HCT116 (cell line): Measurements from ENCODE around the gene PRIM1. TPM values are rescaled to one million over a fixed set of nuclear protein-coding genes. Genes with fewer than 3 reads are reported as not detected.

Experiments used
- ATAC-seq: fragments of 200-7000 bp; cut with Tn5 transposase; 2 replicates; pipeline ENCODE4 v1.9.1; 2020; ENCODE audit warnings: mild to moderate bottlenecking, moderate library complexity
- BruUV-seq: library from RNA; stranded (reverse); fragments of 400-500 nt; replicated peaks from 2 replicates; lab custom pipeline; 2021; lab: Mats Ljungman, UMichigan
- CTCF ChIA-PET: fragments of 300-600 bp; sonication (Branson Sonifier 250); formaldehyde crosslinking; loops from one replicate; lab custom pipeline; 2021; ENCODE audit warnings: antibody characterized with exemption; lab: Charles Lee
- POLR2A ChIA-PET: fragments of 300-600, 350-600 bp; sonication (Branson Sonifier 250); formaldehyde crosslinking; loops from one replicate; lab custom pipeline; 2021; ENCODE audit warnings: antibody characterized with exemption; lab: Charles Lee
- RAD21 ChIA-PET, 2 experiments: fragments of 300-600 bp; sonication (Branson Sonifier 250); formaldehyde crosslinking; loops; one replicate each; lab custom pipeline; 2023; ENCODE audit warnings: low total read pairs in 2 of 2; ENCODE audit not compliant: uncharacterized antibody in 2 of 2, unreplicated experiment in 2 of 2, low non-redundant PET in 1 of 2; lab: Charles Lee
- DNase-seq: peaks from one replicate; pipeline ENCODE4 v3.0.0-alpha.2; 2010; ENCODE audit warnings: low read depth, low spot score
- H2AFZ ChIP-seq: fragments of 200-600 bp; shearing (Covaris generic), sonication (generic); 2 replicates; pipeline ENCODE4 v1.6.1; 2017; ENCODE audit warnings: low read depth, mixed run types, mixed read lengths, antibody characterized with exemption, low read length; ENCODE audit not compliant: poor library complexity, severe bottlenecking
- H3K27ac ChIP-seq: 2 replicates; pipeline ENCODE4 v1.5.1; 2012; ENCODE audit warnings: low read depth, low read length
- H3K27me3 ChIP-seq: fragments of 200-600 bp; sonication (generic); 2 replicates; pipeline ENCODE4 v1.6.1; 2016; ENCODE audit warnings: mixed run types, low read length, mixed read lengths; ENCODE audit not compliant: insufficient read depth
- H3K36me3 ChIP-seq, 2 experiments: fragments of 200-500 bp in 1 of 2; fragments of 200-600 bp in 1 of 2; sonication (Bioruptor generic) in 1 of 2; sonication (generic) in 1 of 2; 2 replicates each; pipeline versions ENCODE4 v1.5.1 to v1.6.1; 2014 to 2016; ENCODE audit warnings: low read length in 2 of 2, inconsistent platforms in 1 of 2, mixed read lengths in 1 of 2, mixed run types in 1 of 2; ENCODE audit not compliant: insufficient read depth in 2 of 2, control insufficient read depth in 1 of 2
- H3K4me1 ChIP-seq, 2 experiments: fragments of 200-600 bp in 1 of 2; sonication (generic) in 1 of 2; 2 replicates each; pipeline versions ENCODE4 v1.5.1 to v1.6.1; 2012 to 2017; ENCODE audit warnings: low read length in 2 of 2, inconsistent platforms in 1 of 2, mild to moderate bottlenecking in 1 of 2, mixed read lengths in 1 of 2, mixed run types in 1 of 2, moderate library complexity in 1 of 2; ENCODE audit not compliant: insufficient read depth in 2 of 2, control insufficient read depth in 1 of 2
- H3K4me2 ChIP-seq: fragments of 200-600 bp; sonication (generic); 2 replicates; pipeline ENCODE4 v1.6.1; 2017; ENCODE audit warnings: mixed run types, low read length, mixed read lengths
- H3K4me3 ChIP-seq, 2 experiments: fragments of 200-600 bp in 1 of 2; sonication (generic) in 1 of 2; replicated peaks in 1 of 2; 2 replicates each; pipeline ENCODE4 v1.5.1; 2011 to 2016; ENCODE audit warnings: low read length in 2 of 2, control low read depth in 1 of 2, low read depth in 1 of 2, mild to moderate bottlenecking in 1 of 2, mixed read lengths in 1 of 2, mixed run types in 1 of 2
- H3K79me2 ChIP-seq: fragments of 200-600 bp; sonication (generic); 2 replicates; pipeline ENCODE4 v1.6.1; 2017; ENCODE audit warnings: mild to moderate bottlenecking, mixed run types, low read length, moderate library complexity, mixed read lengths; ENCODE audit not compliant: insufficient read depth
- H3K9ac ChIP-seq: fragments of 200-600 bp; sonication (generic); 2 replicates; pipeline ENCODE4 v1.6.1; 2016; ENCODE audit warnings: low read length, mixed read lengths
- H3K9me2 ChIP-seq: fragments of 200-600 bp; sonication (generic), shearing (Covaris generic); 2 replicates; pipeline ENCODE4 v1.6.1; 2017; ENCODE audit warnings: mixed run types, mild to moderate bottlenecking, moderate library complexity; ENCODE audit not compliant: insufficient read depth
- H3K9me3 ChIP-seq, 2 experiments: fragments of 200-500 bp in 1 of 2; fragments of 200-600 bp in 1 of 2; sonication (Bioruptor generic) in 1 of 2; sonication (generic) in 1 of 2; 2 replicates each; pipeline ENCODE4 v1.6.1; 2014 to 2017; ENCODE audit warnings: low read length in 2 of 2, mixed read lengths in 2 of 2, inconsistent platforms in 1 of 2, low read depth in 1 of 2, mild to moderate bottlenecking in 1 of 2, mixed run types in 1 of 2, moderate library complexity in 1 of 2; ENCODE audit not compliant: control insufficient read depth in 1 of 2, insufficient read depth in 1 of 2
- H4K20me1 ChIP-seq: fragments of 200-600 bp; sonication (generic), shearing (Covaris generic); 2 replicates; pipeline ENCODE4 v1.6.1; 2017; ENCODE audit warnings: mixed run types, mild to moderate bottlenecking, moderate library complexity; ENCODE audit not compliant: insufficient read depth
- CBX3 ChIP-seq: IDR thresholded peaks from 2 replicates; pipeline ENCODE4 v1.6.1; 2012; ENCODE audit warnings: low read depth
- CEBPB ChIP-seq: IDR thresholded peaks from 2 replicates; pipeline ENCODE4 v1.6.1; 2012; ENCODE audit warnings: low read depth
- EGR1 ChIP-seq: IDR thresholded peaks from 2 replicates; pipeline ENCODE4 v1.6.1; 2012; ENCODE audit warnings: low read depth
- ELF1 ChIP-seq: IDR thresholded peaks from 2 replicates; pipeline ENCODE4 v1.6.1; 2012; ENCODE audit warnings: low read depth, borderline replicate concordance
- EZH2 ChIP-seq: fragments of 200-600 bp; sonication (generic); IDR thresholded peaks from 2 replicates; pipeline ENCODE4 v1.6.1; 2017; ENCODE audit warnings: antibody characterized with exemption, mixed run types
- EZH2phosphoT487 ChIP-seq: fragments of 200-600 bp; IDR thresholded peaks from 2 replicates; pipeline ENCODE4 v1.6.1; 2018; ENCODE audit warnings: antibody characterized with exemption, borderline replicate concordance
- FOSL1 ChIP-seq: IDR thresholded peaks from 2 replicates; pipeline ENCODE4 v1.6.1; 2012; ENCODE audit warnings: low read depth
- JUND ChIP-seq: IDR thresholded peaks from 2 replicates; pipeline ENCODE4 v1.6.1; 2012
- POLR2AphosphoS5 ChIP-seq: IDR thresholded peaks from 2 replicates; pipeline ENCODE4 v1.6.1; 2011; ENCODE audit warnings: mild to moderate bottlenecking, low read depth, low read length, moderate library complexity
- SIN3A ChIP-seq: IDR thresholded peaks from 2 replicates; pipeline ENCODE4 v1.6.1; 2012; ENCODE audit warnings: low read depth
- SP1 ChIP-seq: IDR thresholded peaks from 2 replicates; pipeline ENCODE4 v1.6.1; 2012; ENCODE audit warnings: low read depth
- SRF ChIP-seq: IDR thresholded peaks from 2 replicates; pipeline ENCODE4 v1.6.1; 2012; ENCODE audit warnings: low read depth
- TCF7L2 ChIP-seq: IDR thresholded peaks from 2 replicates; pipeline ENCODE4 v1.7.0; 2011; ENCODE audit warnings: borderline replicate concordance, inconsistent platforms; ENCODE audit not compliant: insufficient read depth, insufficient read length; ENCODE audit errors: extremely low read depth
- YY1 ChIP-seq: IDR thresholded peaks from 2 replicates; pipeline ENCODE4 v1.6.1; 2011; ENCODE audit warnings: low read length, low read depth, moderate library complexity, mild to moderate bottlenecking; ENCODE audit not compliant: insufficient replicate concordance; ENCODE audit errors: extremely low read depth
- ZFX ChIP-seq: fragments of 450-650 bp; IDR thresholded peaks from 2 replicates; pipeline ENCODE4 v1.6.1; 2017
- intact Hi-C: fragments of 100-400 bp; cut with micrococcal nuclease; formaldehyde crosslinking; loops from 2 replicates; pipeline ENCODE4 v1.10.0; 2022
- total RNA-seq: library from RNA; stranded (reverse); gene quantifications from one replicate; pipeline ENCODE4 v1.2.1, GENCODE V29; 2021; ENCODE audit not compliant: unreplicated experiment
- TF ChIP-seq, protein P1 (sequence below): IDR thresholded peaks from 2 replicates; pipeline ENCODE4 v1.6.1; 2011; ENCODE audit warnings: mild to moderate bottlenecking, low read length, moderate library complexity; ENCODE audit not compliant: insufficient replicate concordance; ENCODE audit errors: extremely low read depth

The PRIM1 gene
- total RNA-seq, 1 experiment from 2014 or later, result 53.3 TPM

GRCh38 chr12:56781726-56782125 is 29.6 kb upstream of the PRIM1 start:
- H4K20me1 ChIP-seq, result no peaks in the 10 kb centered on the region
- H3K36me3 ChIP-seq, result no peaks in the 10 kb centered on the region
- no peak overlapping the region for H2AFZ ChIP-seq
- no peaks in the 10 kb centered on the region for H3K79me2 ChIP-seq
- CTCF ChIA-PET, result no interaction called here
- TF ChIP-seq EGR1, result no peak
- TF ChIP-seq SIN3A, result no peak
- TF ChIP-seq, protein P1, sequence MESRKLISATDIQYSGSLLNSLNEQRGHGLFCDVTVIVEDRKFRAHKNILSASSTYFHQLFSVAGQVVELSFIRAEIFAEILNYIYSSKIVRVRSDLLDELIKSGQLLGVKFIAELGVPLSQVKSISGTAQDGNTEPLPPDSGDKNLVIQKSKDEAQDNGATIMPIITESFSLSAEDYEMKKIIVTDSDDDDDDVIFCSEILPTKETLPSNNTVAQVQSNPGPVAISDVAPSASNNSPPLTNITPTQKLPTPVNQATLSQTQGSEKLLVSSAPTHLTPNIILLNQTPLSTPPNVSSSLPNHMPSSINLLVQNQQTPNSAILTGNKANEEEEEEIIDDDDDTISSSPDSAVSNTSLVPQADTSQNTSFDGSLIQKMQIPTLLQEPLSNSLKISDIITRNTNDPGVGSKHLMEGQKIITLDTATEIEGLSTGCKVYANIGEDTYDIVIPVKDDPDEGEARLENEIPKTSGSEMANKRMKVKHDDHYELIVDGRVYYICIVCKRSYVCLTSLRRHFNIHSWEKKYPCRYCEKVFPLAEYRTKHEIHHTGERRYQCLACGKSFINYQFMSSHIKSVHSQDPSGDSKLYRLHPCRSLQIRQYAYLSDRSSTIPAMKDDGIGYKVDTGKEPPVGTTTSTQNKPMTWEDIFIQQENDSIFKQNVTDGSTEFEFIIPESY, result no peak
- TF ChIP-seq POLR2AphosphoS5, result no peak
- no peak for TF ChIP-seq CBX3
- TF ChIP-seq FOSL1, result no peak
- no peak for TF ChIP-seq CEBPB
- no peak for TF ChIP-seq SRF
- TF ChIP-seq JUND, result no peak
- TF ChIP-seq EZH2, result no peak
- no peak for TF ChIP-seq ELF1
- no peak for TF ChIP-seq EZH2phosphoT487
- no peak for TF ChIP-seq TCF7L2
- no peak for TF ChIP-seq YY1
- TF ChIP-seq SP1, result no peak
- no peak for TF ChIP-seq ZFX
- ATAC-seq (no peak), DNase-seq (no peak)
- RAD21 ChIA-PET, result no interaction called here
- POLR2A ChIA-PET, result no interaction called here
- no peak overlapping the region for H3K4me3 ChIP-seq
- intact Hi-C loops, result no loop called here
- H3K27ac ChIP-seq, result no peak overlapping the region
- no peaks in the 10 kb centered on the region for H3K9me2 ChIP-seq
- H3K9me3 ChIP-seq, result no peaks in the 10 kb centered on the region
- H3K4me2 ChIP-seq, result no peak overlapping the region
- no peaks in the 10 kb centered on the region for H3K4me1 ChIP-seq
- no TSS peak for BruUV-seq
- no peak overlapping the region for H3K9ac ChIP-seq
- no peaks in the 10 kb centered on the region for H3K27me3 ChIP-seq
